Upper lobe of left lung (tissue), 6 donors: Measurements from ENCODE around the gene FFAR2. TPM values are rescaled to one million over a fixed set of nuclear protein-coding genes. Genes with fewer than 3 reads are reported as not detected.

Experiments used
- ATAC-seq, 2 donors: fragments of 200-7000 bp; cut with Tn5 transposase; one replicate each; pipeline ENCODE4 v1.9.1; 2022; ENCODE audit warnings: mild to moderate bottlenecking in 2 of 2, moderate library complexity in 2 of 2; ENCODE audit not compliant: low FRiP score in 2 of 2
- DNase-seq, 2 donors: peaks; one replicate each; pipeline ENCODE4 v3.0.0-alpha.2; 2019 to 2020
- H3K27ac ChIP-seq, 4 donors: fragments of 200-600 bp; sonication (generic); one replicate each; pipeline ENCODE4 v1.5.1; 2016 to 2019
- H3K27me3 ChIP-seq, 4 donors: fragments of 200-600 bp; sonication (generic); one replicate each; pipeline ENCODE4 v1.5.1; 2017 to 2019
- H3K36me3 ChIP-seq, 4 donors: fragments of 200-600 bp; sonication (generic); one replicate each; pipeline ENCODE4 v1.5.1; 2016 to 2019
- H3K4me1 ChIP-seq, 4 donors: fragments of 200-600 bp; sonication (generic); one replicate each; pipeline ENCODE4 v1.5.1; 2018 to 2019
- H3K4me3 ChIP-seq, 4 donors: fragments of 200-600 bp; sonication (generic); one replicate each; pipeline ENCODE4 v1.5.1; 2017 to 2019; ENCODE audit warnings: mild to moderate bottlenecking in 2 of 4, moderate library complexity in 1 of 4
- H3K9me3 ChIP-seq, 4 donors: fragments of 200-600 bp; sonication (generic); one replicate each; pipeline ENCODE4 v1.5.1; 2018 to 2019
- EP300 ChIP-seq, 4 donors: sonication (generic); formaldehyde crosslinking; IDR thresholded peaks; one replicate each; pipeline ENCODE4 v1.5.1; 2017; ENCODE audit warnings: antibody characterized with exemption in 4 of 4, control low read depth in 2 of 4
- POLR2A ChIP-seq, 4 donors: fragments of 450-650 bp; IDR thresholded peaks; one replicate each; pipeline ENCODE4 v1.5.1; 2016 to 2017; ENCODE audit warnings: antibody characterized with exemption in 4 of 4, mild to moderate bottlenecking in 2 of 4
- POLR2AphosphoS5 ChIP-seq, 2 donors: sonication (generic); formaldehyde crosslinking; IDR thresholded peaks; one replicate each; pipeline ENCODE4 v1.5.1; 2017; ENCODE audit warnings: antibody characterized with exemption in 2 of 2
- WGBS, 2 donors: methylation state at CpG; one replicate each; pipeline ENCODE4 v1.1.5; 2017 to 2018; 5-methylcytosine and 5-hydroxymethylcytosine counted together
- total RNA-seq, 6 donors: library from RNA; depleted of rRNA in 4 of 6; stranded (reverse); fragments of >200 nt in 4 of 6; gene quantifications; one replicate each; pipeline versions ENCODE4 v1.1.0 to v1.2.1, GENCODE V29; 2016 to 2021
- TF ChIP-seq, protein P1 (sequence below), 6 experiments: fragments of 450-650 bp in 4 of 6; fragments of 200-600 bp in 2 of 6; sonication (generic) in 2 of 6; IDR thresholded peaks; one replicate each; pipeline ENCODE4 v1.5.1; 2016 to 2019; ENCODE audit warnings: antibody characterized with exemption in 6 of 6
- donor health status: DM: no; HTN: no; CAD: no; lungs with moderate emphysema.
- donor health status: DM: no; HTN: yes; CAD: no; lungs with severe emphysema.

The FFAR2 gene
- total RNA-seq, 6 donors from 2014 or later, result 0.22 to 9.0 (median 2.1) TPM; not detected in 1

DNA sequence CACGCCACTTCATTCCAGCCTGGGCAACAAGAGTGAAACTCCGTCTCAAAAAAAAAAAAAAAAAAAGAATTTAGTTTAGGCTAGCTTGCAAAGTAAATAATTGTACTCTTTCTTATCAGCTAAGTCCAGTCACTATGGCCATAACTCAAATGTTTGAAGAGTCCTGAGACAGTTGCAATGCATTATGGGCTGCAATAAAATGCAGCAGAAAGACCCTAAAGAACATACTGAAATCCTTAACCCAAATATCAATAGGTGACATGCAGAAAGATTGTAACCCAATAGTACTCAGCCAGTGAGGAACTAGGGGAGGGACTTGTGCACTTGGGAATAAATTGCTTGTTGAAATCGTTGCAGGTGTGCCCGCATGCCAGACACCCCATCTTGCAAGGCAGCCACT is 20.9 kb upstream of the FFAR2 start:
- Histone ChIP-seq H3K27me3 (no peaks in the 10 kb centered on the region), H3K9me3 (peaks cover 0 to 3% (median 0%) of the 10 kb centered on the region in 4 donors), H3K27ac (no peak overlapping the region), H3K36me3 (no peaks in the 10 kb centered on the region), H3K4me1 (peaks cover 8 to 20% (median 14%) of the 10 kb centered on the region in 4 donors), H3K4me3 (no peak overlapping the region)
- WGBS, 2 donors, result 52 to 53% methylated on average over 4 of the region's 4 CpGs
- TF ChIP-seq POLR2AphosphoS5 (IDR thresholded peaks at IDR 0.05), result no peak
- no peak for TF ChIP-seq POLR2A (IDR thresholded peaks at IDR 0.05)
- no peak for TF ChIP-seq EP300 (IDR thresholded peaks at IDR 0.05)
- TF ChIP-seq, protein P1, sequence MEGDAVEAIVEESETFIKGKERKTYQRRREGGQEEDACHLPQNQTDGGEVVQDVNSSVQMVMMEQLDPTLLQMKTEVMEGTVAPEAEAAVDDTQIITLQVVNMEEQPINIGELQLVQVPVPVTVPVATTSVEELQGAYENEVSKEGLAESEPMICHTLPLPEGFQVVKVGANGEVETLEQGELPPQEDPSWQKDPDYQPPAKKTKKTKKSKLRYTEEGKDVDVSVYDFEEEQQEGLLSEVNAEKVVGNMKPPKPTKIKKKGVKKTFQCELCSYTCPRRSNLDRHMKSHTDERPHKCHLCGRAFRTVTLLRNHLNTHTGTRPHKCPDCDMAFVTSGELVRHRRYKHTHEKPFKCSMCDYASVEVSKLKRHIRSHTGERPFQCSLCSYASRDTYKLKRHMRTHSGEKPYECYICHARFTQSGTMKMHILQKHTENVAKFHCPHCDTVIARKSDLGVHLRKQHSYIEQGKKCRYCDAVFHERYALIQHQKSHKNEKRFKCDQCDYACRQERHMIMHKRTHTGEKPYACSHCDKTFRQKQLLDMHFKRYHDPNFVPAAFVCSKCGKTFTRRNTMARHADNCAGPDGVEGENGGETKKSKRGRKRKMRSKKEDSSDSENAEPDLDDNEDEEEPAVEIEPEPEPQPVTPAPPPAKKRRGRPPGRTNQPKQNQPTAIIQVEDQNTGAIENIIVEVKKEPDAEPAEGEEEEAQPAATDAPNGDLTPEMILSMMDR (IDR thresholded peaks at IDR 0.05), result no peak
- ATAC-seq, result no peak
- DNase-seq, result no peak

DNA sequence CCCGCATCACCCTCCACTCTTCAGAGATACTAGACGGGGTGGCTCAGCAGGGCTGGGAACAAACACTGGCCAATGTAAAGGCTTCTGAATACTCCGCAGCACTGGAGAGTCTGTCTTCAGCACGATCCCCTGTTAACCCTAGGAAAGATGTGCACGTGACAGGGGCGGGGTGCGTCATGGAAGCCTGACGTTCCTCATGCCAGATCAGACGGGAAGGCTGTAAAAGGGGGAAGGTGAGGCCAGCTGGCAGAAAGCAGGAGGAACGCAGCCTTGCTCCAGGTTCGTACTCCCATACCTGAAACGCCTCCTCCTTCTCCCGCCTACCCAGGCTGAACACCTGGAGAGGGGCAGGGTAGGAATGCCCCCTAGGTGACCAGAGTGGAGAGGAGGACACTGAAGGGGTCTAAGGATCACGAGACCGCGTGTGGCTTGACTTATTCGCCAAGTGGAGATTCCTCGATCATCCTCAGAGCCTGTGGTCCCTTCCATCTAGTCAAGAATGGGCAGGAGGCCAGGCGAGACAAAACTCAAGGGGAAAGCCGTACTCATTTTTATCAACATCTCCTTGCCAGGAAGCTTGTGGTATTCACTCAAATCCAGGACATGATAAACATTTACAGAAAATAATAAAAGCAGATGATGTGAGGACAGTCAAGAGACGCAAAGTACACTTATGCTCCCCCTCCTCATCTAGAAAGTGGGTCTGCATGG is 18.2 kb upstream of the FFAR2 start:
- Histone ChIP-seq H3K4me1 (peaks cover 20 to 33% (median 30%) of the 10 kb centered on the region in 4 donors), H3K4me3 (no peak overlapping the region), H3K36me3 (no peaks in the 10 kb centered on the region), H3K27me3 (no peaks in the 10 kb centered on the region), H3K27ac (peak overlapping the region in 2 of 4 donors; percentile 63 to 64), H3K9me3 (peaks cover 0 to 3% (median 0%) of the 10 kb centered on the region in 4 donors)
- no peak for ATAC-seq
- no peak for DNase-seq
- 72 to 75% methylated on average over 21 of the region's 21 CpGs for WGBS, 2 donors
- TF ChIP-seq POLR2AphosphoS5 (IDR thresholded peaks at IDR 0.05) (no peak), POLR2A (IDR thresholded peaks at IDR 0.05) (no peak), EP300 (IDR thresholded peaks at IDR 0.05) (no peak)
- TF ChIP-seq, protein P1 (IDR thresholded peaks at IDR 0.05), result no peak

DNA sequence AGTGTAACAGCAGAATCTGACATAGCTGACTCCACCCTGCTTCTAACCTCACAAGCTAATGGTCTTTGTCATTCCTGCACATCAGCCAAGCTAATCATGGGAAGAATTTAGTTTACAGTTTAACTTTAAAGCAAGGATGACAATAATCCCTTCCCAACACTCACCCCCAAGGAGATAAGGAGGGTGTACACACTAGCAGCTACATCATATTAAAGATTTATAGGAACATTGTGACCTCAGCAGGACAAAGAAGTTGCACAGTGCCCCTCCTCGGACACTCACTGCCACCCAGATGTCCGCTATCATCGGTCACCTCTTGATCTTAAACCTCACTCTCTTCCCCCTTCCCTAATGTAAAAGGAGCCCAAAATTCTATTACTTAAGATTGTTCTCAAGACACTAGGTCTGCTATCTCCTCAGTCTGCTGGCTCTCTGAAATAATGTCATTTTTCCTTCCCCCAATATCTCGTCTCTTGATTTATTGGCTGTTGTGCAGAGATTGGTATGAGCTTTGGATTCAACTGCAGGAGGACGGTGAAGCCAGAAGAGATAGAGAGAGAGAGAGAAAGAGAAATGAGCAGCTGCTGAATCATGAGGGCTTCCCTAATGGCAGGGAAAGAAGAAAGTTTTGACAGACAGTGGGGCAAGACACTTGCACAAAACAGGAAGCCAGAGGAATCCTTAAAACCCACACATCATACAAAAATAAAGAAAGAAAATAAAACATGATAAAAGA is 17.5 kb upstream of the FFAR2 start:
- TF ChIP-seq, protein P1 (IDR thresholded peaks at IDR 0.05), result no peak
- no peak for TF ChIP-seq POLR2A (IDR thresholded peaks at IDR 0.05)
- no peak for TF ChIP-seq POLR2AphosphoS5 (IDR thresholded peaks at IDR 0.05)
- TF ChIP-seq EP300 (IDR thresholded peaks at IDR 0.05), result no peak
- 54 to 56% methylated on average over 5 of the region's 5 CpGs for WGBS, 2 donors
- Histone ChIP-seq H3K36me3 (no peaks in the 10 kb centered on the region), H3K4me3 (no peak overlapping the region), H3K27ac (peak overlapping the region; percentile 19 to 64 (median 57)), H3K4me1 (peaks cover 23 to 40% (median 37%) of the 10 kb centered on the region in 4 donors), H3K9me3 (peaks cover 0 to 3% (median 0%) of the 10 kb centered on the region in 4 donors), H3K27me3 (no peaks in the 10 kb centered on the region)
- ATAC-seq (peak in 1 of 2 donors; percentile 44), DNase-seq (no peak)

DNA sequence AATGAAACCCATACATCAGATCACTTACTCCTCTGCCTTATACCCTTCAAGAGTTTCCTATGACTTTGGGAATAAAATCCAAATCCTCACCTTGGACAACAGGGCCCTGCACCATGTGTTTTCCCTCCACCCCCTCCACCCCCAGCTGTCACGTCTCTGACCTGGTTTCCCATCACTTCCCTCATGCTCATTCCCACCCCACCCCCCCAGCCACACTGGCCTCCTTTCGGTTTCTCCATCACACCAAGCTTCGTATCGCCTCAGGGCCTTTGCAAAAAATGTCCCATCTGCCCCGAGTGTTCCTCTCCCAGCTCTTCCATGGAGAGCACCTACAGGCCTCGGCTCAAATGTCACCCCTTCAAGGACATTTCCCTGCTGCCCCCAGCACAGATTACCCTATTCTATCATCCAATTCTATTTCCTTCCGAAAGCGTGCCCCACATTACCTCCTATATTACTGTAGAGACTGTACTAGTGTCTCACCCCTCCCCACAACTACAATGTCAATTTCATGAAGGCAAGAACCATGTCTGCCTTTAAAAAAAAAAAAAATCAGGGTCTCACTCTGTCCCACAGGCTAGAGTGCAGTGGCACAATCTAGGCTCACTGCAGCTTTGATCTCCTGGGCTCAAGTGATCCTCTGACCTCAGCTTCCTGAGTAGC is 16.8 kb upstream of the FFAR2 start:
- Histone ChIP-seq H3K27ac (peak overlapping the region in 3 of 4 donors; percentile 30 to 64 (median 51)), H3K36me3 (no peaks in the 10 kb centered on the region), H3K27me3 (no peaks in the 10 kb centered on the region), H3K9me3 (peaks cover 0 to 3% (median 0%) of the 10 kb centered on the region in 4 donors), H3K4me1 (peaks cover 29 to 47% (median 44%) of the 10 kb centered on the region in 4 donors), H3K4me3 (no peak overlapping the region)
- WGBS, 2 donors, result 61 to 78% methylated on average over 8 of the region's 8 CpGs
- ATAC-seq, result peak in 1 of 2 donors; percentile 17
- DNase-seq, result no peak
- TF ChIP-seq, protein P1 (IDR thresholded peaks at IDR 0.05), result no peak
